ENCODE results near the gene ODAPH. TPM values are rescaled to one million over a fixed set of nuclear protein-coding genes. Genes with fewer than 3 reads are reported as not detected.
"Not testable (repeated sequence)": the region's sequence is repeated elsewhere in the genome, so short reads cannot be mapped to it uniquely, and the experiment has no call there.

The ODAPH gene
- polyA plus RNA-seq, 3 donors, result not detected

GRCh38 chr4:75537308-75537707, 18.6 kb upstream of the ODAPH start:
- not testable (repeated sequence) for H3K27ac ChIP-seq (ENCODE audit: low read depth, low read length)
- 87 to 92% (median 92%) methylated on average over 6 of the region's 6 CpGs for WGBS, 3 donors

DNA sequence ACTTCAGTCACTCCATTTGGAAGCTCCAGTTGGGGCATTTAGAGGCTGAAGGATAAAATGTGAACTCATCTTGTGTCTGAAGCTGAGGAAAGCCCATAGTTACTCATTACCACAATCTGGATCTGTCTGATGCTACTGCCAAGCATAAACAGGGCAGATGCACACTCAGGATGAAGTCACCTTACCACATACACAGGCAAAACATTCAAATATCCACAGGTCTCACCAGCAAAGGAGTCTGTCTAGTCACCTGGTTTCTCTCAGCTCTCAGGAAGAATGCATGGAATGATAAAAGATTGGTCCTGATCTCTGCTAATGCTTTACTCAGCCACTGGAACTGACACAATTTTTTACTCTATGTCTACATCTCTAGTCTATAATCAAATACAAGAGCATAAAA, 13.0 kb upstream of the ODAPH start:
- H3K27ac ChIP-seq (ENCODE audit: low read depth, low read length), result no peak overlapping the region

- WGBS, 3 donors, result 84 to 91% (median 87%) methylated on average over 8 of the region's 8 CpGs
- not testable (repeated sequence) for H3K27ac ChIP-seq (ENCODE audit: low read depth, low read length)
Observed at GRCh38 chr4:75544220-75544619, 11.6 kb upstream of the ODAPH start.

- WGBS, 3 donors, result 93 to 98% (median 93%) methylated on average over 3 of the region's 3 CpGs
- no peak overlapping the region for H3K27ac ChIP-seq (ENCODE audit: low read depth, low read length)
Observed at GRCh38 chr4:75544870-75545269, 11.0 kb upstream of the ODAPH start.

DNA sequence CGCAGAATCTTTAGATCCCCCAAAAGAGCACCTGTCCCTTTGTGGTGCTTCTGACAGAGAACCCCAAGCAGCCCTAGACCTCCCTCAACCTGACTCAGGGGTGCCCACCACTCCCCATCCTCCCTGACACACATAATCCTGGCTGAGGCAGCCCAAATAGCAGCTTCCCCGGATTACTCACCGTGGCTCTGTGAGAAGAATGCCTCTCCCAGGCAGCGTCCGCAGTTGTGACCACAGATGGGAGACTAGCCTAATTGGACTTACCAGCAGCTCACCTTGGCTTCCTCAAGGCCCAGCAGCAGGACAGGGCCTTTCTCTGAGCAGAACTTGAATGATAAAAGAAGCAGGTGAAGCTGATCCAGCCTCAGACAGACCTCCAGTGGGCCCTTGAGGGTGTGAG, 10.3 kb upstream of the ODAPH start:
- WGBS, 3 donors, result 93 to 98% (median 94%) methylated on average over 5 of the region's 5 CpGs
- H3K27ac ChIP-seq (ENCODE audit: low read depth, low read length), result no peak overlapping the region

DNA sequence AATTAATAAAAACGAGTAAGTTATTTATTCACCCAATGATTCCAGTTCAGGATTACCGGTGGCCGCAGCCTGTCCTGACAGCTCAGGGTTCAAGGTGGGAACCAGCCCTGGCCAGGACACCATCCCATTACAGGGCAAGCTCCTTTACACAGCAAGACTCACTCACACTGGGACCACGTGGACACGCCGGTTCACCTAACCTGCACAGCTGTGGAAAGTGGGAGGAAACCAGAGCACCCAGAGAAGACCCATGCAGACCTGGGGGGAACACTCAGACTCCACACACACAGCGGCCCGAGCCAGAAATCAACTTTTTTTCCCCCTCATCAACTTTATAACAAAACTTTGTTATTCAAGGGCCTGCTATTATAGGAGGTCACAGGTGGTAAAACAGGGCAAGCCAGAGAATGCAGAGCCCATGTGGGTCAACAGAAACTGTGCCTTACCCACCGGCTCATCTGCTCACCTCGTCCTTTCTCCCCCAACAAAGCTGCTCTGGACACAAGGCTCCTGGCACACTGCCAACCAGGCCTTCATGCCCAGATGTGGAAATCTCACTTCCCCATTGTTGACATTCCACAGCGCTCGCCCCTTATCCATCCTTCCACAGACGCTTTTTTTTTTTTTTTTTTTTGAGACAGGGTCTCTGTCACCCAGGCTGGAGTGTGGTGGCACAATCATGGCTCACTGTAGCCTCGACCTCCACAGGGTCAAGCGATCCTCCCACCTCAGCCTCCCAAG, 8.0 kb upstream of the ODAPH start:
- H3K27ac ChIP-seq (ENCODE audit: low read depth, low read length), result no peak overlapping the region
- 63 to 71% (median 69%) methylated on average over 14 to 15 of the region's 15 CpGs for WGBS, 3 donors

DNA sequence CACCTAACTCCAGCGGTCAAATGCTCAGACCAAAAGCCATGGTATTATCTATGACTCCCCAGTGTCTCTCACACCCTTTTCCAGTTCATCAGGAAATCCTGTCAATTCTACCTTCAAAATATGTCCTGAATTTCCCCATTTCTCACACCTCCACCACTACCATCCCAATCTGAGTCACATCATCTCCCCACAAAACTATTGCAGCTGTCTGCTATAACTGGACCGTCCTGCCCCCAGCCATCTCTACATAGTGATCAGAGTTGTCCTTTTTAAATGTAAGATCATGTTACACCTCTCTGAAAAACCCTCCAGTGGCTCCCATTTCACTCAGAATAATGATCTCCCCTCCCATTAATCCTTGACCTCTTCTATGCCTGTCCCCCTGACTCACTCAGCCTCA, 6.8 kb upstream of the ODAPH start:
- H3K27ac ChIP-seq (ENCODE audit: low read depth, low read length), result no peak overlapping the region
- WGBS, 3 donors, result 88 to 91% (median 88%) methylated on average over 2 of the region's 2 CpGs

DNA sequence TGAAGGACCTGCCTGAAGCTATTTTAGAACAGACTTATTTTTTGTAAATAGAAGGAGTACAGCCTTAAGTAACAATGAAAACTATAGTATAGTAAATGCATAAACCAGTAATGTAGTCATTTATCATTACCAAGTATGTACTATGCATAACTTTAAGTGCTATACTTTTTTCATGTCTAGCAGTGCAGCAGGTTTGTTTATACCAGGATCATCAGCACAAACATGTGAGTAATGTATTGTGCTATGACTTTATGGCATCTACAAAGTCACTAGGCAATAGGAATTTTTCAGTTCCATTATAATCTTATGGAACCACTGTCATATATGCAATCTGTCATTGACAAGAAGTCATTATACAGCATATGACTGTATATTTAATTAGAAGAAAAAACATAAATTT, 3.4 kb upstream of the ODAPH start:
- no peak overlapping the region for H3K27ac ChIP-seq (ENCODE audit: low read depth, low read length)

DNA sequence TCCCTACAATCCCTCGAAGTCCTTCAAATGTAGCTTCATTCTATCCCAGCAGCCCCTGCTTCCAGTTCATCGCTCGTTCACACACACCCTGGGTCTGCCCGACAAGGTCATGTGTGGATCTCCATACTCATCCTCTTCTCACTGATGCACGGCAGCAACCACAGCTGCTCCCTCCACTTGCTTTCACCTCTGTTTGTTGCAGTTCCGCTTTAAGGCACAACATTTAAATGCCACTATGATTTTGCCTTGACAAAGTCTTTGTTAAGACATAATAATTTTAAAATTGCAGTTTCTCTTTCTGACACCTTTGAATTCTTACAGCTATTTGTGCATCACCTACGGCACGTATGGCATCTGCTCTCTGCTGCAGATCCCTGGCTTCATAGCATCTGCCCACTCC, 1.8 kb downstream of the ODAPH start:
- WGBS, 3 donors, result 84 to 88% (median 87%) methylated on average over 8 of the region's 8 CpGs
- no peak overlapping the region for H3K27ac ChIP-seq (ENCODE audit: low read depth, low read length)

DNA sequence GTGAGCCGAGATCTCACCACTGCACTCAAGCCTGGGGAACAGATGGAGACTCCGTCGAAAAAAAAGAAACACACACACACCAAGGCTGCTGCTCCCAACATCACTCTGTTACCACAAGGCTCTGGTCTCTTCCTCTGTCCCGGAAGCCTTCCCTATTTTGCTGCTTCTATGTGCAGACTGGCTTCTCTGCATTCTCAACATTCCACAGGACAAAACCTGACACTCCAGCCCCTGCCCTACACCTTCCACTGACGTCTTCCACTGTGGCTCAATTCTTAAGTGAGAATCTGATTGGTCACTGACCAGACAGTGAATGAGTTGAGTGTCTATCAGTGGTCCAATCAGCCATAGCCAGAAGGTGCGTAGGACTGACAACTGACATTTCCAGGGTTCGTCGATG, 5.9 kb downstream of the ODAPH start:
- no peak overlapping the region for H3K27ac ChIP-seq (ENCODE audit: low read depth, low read length)
- 61 to 77% (median 68%) methylated on average over 8 of the region's 8 CpGs for WGBS, 3 donors

- WGBS, 3 donors, result 75 to 88% (median 82%) methylated on average over 11 of the region's 11 CpGs
Observed at GRCh38 chr4:75564023-75564422, 8.2 kb downstream of the ODAPH start.

GRCh38 chr4:75565481-75565880, 9.6 kb downstream of the ODAPH start:
- no peak overlapping the region for H3K27ac ChIP-seq (ENCODE audit: low read depth, low read length)

More at GRCh38 chr4:75564023-75564422, 8.2 kb downstream of the ODAPH start:
- H3K27ac ChIP-seq (ENCODE audit: low read depth, low read length), result no peak overlapping the region

DNA sequence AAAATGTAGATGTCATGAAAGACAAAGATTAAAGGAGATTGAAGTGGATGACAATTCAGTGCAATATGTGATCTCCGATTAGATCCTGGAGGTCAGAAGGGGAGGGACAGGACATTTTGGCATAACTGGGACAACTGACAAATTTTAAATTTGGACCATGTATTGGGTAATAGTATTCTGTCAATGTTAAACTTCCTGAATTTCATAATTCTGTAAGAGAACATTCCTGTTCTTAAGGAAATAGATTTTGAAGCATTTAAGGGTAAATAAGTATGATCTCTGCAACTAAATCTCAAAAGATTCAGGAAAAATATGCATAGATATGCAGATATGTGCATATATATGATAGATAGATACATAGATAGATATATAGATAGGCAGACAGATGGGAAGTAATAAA, 11.0 kb downstream of the ODAPH start:
- WGBS, 3 donors, result 34 to 85% (median 51%) methylated on average over 1 of the region's 1 CpG
- no peak overlapping the region for H3K27ac ChIP-seq (ENCODE audit: low read depth, low read length)

DNA sequence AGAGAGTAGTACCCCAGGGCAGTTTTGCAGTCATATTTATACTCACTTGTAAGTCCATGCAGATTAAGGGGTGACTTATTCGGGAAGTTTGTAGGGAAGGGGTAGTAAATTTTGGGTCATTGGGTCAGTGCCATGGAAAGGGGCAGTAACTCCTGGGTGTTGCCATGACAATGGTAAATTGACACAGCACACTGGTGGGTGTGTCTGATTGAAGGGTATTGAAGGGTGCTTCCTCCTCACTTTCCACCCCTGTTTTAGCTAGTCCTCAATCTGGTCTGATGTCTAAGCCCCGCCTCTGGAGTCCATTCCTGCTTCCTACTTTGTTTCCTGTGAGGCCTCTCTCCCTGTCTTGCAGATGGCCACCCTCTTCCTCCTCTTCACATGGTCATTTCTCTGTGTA, 11.9 kb downstream of the ODAPH start:
- WGBS, 3 donors, result 73 to 78% (median 74%) methylated on average over 2 of the region's 2 CpGs
- no peak overlapping the region for H3K27ac ChIP-seq (ENCODE audit: low read depth, low read length)

GRCh38 chr4:75584067-75584466, 28.2 kb downstream of the ODAPH start:
- 79 to 86% (median 80%) methylated on average over 2 of the region's 2 CpGs for WGBS, 3 donors
- H3K27ac ChIP-seq (ENCODE audit: low read depth, low read length), result no peak overlapping the region

DNA sequence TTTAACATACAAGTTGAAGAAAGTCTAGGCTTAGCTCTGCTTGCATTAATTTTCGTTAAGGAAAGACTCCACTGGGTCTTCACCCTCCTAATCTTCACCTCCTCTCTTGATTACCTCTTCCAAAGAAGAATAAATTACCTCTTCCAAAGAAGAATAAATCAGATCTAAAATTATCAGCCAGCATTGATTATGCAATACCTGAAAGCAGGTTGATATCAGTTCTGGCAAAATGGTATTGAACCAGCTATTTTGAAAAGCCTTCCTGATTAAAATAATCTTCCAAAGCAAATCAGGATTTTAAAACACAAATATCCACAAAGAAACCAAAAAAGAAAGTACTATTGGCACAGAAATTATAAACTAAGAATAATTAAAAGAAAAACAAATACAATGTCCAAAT, 37.5 kb downstream of the ODAPH start:
- 72 to 90% (median 83%) methylated on average over 1 of the region's 1 CpG for WGBS, 3 donors
- H3K27ac ChIP-seq (ENCODE audit: low read depth, low read length), result no peak overlapping the region

- 69 to 87% (median 73%) methylated on average over 3 of the region's 3 CpGs for WGBS, 3 donors
- H3K27ac ChIP-seq (ENCODE audit: low read depth, low read length), result no peak overlapping the region
Observed at GRCh38 chr4:75596061-75596460, 40.2 kb downstream of the ODAPH start.

DNA sequence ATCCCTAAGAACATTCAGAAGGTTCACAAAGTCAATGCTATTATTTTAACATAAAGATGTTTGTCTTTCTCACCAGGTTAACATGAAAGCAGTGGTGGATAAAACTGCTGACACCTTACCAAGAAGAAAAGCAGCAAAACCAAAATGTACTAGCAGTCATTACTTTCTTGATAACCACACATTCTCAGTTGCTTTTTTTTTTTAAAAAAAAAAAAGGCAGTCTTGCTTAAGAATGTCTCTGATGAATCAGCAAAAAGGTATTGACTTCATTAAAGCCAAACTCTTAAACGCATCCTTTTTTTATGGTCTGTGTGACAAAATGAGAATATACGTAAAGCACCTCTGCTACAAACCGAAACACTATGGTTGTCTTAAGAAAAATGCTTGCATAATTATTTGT, 42.5 kb downstream of the ODAPH start:
- H3K27ac ChIP-seq (ENCODE audit: low read depth, low read length), result no peak overlapping the region
- 50 to 79% (median 58%) methylated on average over 3 of the region's 3 CpGs for WGBS, 3 donors

DNA sequence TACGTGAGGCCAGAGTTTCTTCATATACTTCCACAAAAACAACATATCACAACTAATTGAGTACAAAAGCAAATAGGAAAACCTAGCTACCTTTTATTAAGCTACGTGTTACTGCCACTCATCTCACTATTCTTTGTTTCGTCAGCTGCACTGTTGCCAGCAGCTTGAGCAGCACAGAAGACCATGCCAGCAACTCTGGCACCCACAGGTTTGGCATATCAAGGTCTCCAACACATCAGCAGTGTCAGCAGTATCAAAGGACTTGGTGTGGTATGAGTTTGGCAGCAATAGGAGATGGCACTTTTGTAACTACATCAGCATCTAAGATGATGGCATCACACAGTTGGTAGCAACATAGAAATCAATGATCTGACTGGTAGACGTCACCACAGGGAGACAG, 43.8 kb downstream of the ODAPH start:
- H3K27ac ChIP-seq (ENCODE audit: low read depth, low read length), result no peak overlapping the region
- WGBS, 3 donors, result 91 to 97% (median 92%) methylated on average over 4 of the region's 4 CpGs

DNA sequence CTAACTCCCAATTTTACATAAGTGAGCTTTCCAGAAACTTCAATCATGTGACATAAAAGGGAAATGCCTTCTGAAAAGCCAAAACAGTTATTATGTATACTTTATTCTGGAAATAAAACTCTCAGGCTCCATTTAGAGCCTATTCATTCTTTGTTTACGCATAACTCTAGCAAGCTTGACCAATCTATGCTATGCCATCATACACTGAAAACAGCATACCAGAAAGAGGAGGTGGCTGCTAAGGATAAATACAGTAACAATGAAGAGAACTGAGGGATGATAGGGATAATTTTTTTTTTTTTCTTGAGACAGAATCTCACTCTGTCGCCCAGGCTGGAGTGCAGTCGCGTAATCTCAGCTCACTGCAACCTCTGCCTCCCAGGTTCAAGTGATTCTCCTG, 50.1 kb downstream of the ODAPH start:
- H3K27ac ChIP-seq (ENCODE audit: low read depth, low read length), result no peak overlapping the region
- WGBS, 3 donors, result 88 to 94% (median 93%) methylated on average over 4 of the region's 4 CpGs

DNA sequence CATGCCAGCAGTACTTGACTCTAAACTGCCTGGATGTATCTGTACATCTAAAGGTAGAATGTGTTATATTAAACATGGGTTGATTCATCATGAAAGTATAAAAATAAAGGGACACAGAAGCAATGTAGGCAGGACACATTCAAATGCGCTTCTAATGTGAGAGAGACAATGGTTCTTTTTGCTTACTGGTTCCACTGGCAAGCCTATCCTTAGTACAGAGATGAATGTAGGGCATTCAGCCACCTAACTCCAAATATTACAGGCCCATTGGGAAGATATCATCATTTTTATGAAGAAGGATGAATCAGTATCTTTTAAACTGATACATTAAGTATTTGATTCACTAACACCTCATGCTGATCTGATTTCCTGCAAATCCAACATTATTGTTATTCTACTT, 56.4 kb downstream of the ODAPH start:
- no peak overlapping the region for H3K27ac ChIP-seq (ENCODE audit: low read depth, low read length)
- WGBS, 3 donors, result 88 to 97% (median 97%) methylated on average over 1 of the region's 1 CpG

Data from adipose tissue (tissue), 3 donors.